Adipocyte (in vitro differentiated cells): Measurements from ENCODE around the gene FXYD7.
"Not testable (repeated sequence)": the region's sequence is repeated elsewhere in the genome, so short reads cannot be mapped to it uniquely, and the experiment has no call there.

Experiments used
- DNase-seq: peaks from one replicate; pipeline ENCODE4 v3.0.0-alpha.2; 2015; ENCODE audit warnings: low read depth
- H3K27me3 ChIP-seq: replicated peaks from 2 replicates; pipeline ENCODE4 v1.7.0; 2013; ENCODE audit warnings: mild to moderate bottlenecking, low read length, moderate library complexity; ENCODE audit not compliant: control insufficient read depth, insufficient read depth
- H3K36me3 ChIP-seq: 2 replicates; pipeline ENCODE4 v1.7.0; 2013; ENCODE audit warnings: low read length, mild to moderate bottlenecking, moderate library complexity; ENCODE audit not compliant: control insufficient read depth, insufficient read depth, severe bottlenecking
- H3K4me1 ChIP-seq: 2 replicates; pipeline ENCODE4 v1.7.0; 2013; ENCODE audit warnings: mild to moderate bottlenecking, low read length, moderate library complexity; ENCODE audit not compliant: control insufficient read depth, insufficient read depth
- H3K4me3 ChIP-seq: 2 replicates; pipeline ENCODE4 v1.7.0; 2013; ENCODE audit warnings: mild to moderate bottlenecking, low read length, moderate library complexity
- H3K9ac ChIP-seq: 2 replicates; pipeline ENCODE4 v1.7.0; 2013; ENCODE audit warnings: mild to moderate bottlenecking, low read length, moderate library complexity
- H3K9me3 ChIP-seq: 2 replicates; pipeline ENCODE4 v1.7.0; 2013; ENCODE audit warnings: mild to moderate bottlenecking, low read length, moderate library complexity; ENCODE audit not compliant: control insufficient read depth

FXYD7 gene

DNA sequence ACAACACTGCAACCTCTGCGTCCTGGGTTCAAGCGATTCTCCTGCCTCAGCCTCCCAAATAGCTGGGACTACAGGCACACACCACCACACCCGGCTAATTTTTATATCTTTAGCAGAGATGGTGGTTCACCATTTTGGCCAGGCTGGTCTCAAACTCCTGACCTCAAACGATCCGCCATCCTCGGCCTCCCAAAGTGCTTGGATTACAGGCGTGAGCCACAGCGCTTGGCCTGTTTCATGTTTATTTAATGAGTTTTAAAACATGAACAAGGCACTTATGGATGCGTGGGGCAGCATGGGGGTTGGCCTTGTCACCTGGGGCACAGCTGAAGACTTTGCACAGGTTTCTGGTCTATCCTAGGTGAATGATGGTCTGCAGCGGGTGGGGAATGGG lies 10.1 kb downstream of the FXYD7 start:
- not testable (repeated sequence) for H3K36me3 ChIP-seq, H3K9ac ChIP-seq, DNase-seq, H3K9me3 ChIP-seq, H3K27me3 ChIP-seq, H3K4me3 ChIP-seq
- H3K4me1 ChIP-seq = peaks cover 15% of the 10 kb centered on the region

DNA sequence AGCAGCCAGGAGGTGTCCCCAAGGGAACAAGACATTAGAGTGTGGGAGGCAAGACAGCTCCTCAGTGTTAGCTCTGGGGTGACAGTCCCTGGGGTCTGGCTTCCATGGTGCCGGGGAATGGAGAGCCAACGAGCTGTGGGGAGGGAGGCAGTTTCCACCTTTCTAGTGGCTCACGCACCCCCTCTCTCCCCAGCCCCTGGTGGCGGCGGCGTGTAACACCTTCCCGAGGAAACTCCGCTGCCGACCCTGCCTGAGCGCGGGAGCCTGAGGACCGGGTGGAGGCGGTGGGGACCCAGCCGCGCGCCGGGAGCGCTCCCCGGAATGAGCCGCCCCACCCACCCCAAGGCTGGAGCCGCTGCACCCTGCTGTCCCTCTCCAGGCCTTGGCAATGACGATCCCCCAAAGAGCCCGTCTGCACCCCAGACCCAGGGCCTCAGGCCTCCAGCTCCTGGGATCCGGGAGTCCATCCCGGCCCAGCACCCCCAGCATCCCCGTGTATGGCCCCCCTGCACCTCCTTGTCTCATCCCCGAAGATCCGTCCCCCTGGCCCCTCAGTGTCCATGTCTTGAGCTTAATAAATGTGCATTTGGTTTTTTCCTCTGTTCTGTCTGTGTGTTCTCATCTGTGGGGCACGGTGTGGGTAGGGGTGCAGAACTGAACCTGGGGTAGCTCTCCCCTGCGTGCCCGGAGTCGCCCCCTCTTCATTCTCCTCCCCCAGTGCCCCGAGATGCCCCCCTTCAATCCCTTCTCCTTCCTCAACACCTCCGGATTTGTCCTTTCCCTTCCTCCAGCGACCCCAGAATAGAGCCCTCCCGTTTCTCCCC lies 10.9 kb downstream of the FXYD7 start:
- peaks cover 13% of the 10 kb centered on the region for H3K36me3 ChIP-seq
- peak overlapping the region; percentile 92 for H3K4me3 ChIP-seq
- H3K9ac ChIP-seq = peak overlapping the region; percentile 90
- H3K4me1 ChIP-seq = peaks cover 15% of the 10 kb centered on the region
- no peaks in the 10 kb centered on the region for H3K27me3 ChIP-seq
- peak; percentile 49 for DNase-seq
- H3K9me3 ChIP-seq = no peaks in the 10 kb centered on the region

DNA sequence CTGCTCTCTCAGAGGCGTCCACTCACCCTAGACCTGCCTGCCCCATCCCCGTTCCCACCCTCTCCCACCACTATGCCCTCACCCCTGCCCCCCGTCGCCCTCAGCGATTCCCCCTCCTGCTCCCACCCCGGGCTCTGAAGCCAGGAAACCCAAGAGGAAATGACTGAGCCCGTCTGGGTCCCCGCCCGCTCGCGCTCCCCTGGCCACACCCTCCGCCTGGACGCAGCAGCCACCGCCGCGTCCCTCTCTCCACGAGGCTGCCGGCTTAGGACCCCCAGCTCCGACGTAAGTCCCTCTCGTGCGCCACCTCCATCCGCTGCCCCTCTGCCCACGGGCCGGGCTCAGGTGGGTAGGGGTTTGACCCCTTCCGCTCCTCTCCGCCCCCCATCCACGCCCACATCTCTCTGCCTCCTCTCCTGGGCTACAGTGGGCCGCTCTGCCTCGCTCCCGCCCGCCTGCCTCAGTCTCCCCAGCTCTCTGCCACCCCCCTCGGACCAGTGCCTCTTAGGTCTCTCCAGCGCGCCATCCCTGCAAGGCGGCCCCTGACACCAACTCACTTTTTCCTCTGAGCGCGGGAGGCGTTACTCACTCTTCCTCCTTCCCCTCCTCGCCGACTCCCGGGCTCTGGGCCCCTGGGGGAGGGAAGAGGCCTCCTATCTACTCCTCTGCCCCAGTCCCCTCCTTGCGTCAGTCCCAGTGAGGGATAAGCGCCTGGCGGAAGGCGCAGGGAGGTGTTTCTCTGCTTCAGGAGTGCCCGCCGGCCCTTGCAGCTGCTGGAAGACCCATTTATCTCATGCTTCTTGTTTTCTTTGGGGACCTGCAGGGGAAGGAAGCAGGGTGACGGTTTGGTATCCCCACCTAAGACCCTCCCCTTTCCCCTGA lies 11.7 kb downstream of the FXYD7 start, which contains the start of gene FXYD5:
FXYD5 (plus strand) TSS at position 211 of the 882 bp plus-strand sequence. CDS start 816 bp downstream, outside the sequence.
- Histone ChIP-seq H3K4me1 (peaks cover 15% of the 10 kb centered on the region), H3K9ac (peak within 1 kb of the TSS; percentile 90), H3K9me3 (no peaks in the 10 kb centered on the region), H3K36me3 (peaks cover 21% of the 10 kb centered on the region), H3K27me3 (no peaks in the 10 kb centered on the region), H3K4me3 (peak within 1 kb of the TSS; percentile 92)
- DNase-seq = peak; percentile 89

DNA sequence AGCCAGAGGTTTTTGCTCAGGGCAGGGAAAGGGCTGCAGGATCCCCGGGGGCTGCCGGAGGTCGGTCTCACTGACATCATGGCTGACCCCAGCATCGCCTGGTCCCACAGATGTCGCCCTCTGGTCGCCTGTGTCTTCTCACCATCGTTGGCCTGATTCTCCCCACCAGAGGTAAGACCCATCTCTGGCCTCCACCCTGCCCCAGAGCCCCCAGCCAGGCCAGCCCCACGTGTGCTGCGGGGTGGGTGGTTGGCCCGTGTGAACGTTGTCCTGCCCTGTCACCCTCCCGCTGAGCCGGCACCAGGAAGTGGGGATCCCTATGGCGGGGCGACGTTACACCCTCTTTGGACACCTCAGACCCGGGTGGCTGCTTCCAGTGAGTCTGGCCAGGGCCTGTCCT lies 12.4 kb downstream of the FXYD7 start:
- no peak for DNase-seq
- Histone ChIP-seq H3K27me3 (no peaks in the 10 kb centered on the region), H3K4me1 (peaks cover 15% of the 10 kb centered on the region), H3K36me3 (peaks cover 24% of the 10 kb centered on the region), H3K4me3 (peak overlapping the region; percentile 92), H3K9me3 (no peaks in the 10 kb centered on the region), H3K9ac (peak overlapping the region; percentile 90)

DNA sequence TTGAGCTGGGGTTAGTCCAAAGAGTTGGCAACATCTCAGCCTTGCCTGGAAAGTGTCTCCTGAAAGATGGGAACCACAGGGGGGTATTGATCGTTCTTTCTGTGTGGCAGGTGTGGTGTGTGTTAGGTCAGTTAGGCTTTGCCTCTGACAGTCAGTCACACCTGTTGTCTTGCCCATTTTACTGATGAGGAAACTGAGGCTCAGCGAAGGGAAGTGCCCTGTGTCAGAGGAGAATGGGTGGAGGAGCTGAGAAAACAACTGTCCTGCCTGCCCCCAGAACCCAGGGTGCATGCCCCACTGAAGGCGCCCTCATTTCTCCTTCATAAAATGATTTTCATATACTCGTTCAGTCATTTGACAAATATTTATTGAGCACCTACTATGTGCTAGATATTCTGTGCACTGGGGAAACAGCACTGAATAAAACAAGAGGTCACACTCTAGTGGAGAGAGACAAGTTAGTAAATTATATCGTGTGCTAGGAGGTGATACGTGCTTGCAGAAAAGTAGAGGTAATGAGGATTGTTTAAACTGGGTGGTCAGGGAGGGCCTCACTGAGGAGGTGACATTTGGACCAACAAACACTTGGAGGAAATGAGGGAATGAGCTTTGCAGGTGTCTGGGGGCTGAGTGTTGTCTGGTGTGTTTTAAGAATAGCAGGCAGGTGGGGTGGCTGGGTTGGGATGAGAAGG lies 13.1 kb downstream of the FXYD7 start:
- H3K27me3 ChIP-seq = no peaks in the 10 kb centered on the region
- peak overlapping the region; percentile 90 for H3K9ac ChIP-seq
- no peaks in the 10 kb centered on the region for H3K9me3 ChIP-seq
- H3K36me3 ChIP-seq = peaks cover 30% of the 10 kb centered on the region
- peak overlapping the region; percentile 92 for H3K4me3 ChIP-seq
- DNase-seq = no peak
- peaks cover 15% of the 10 kb centered on the region for H3K4me1 ChIP-seq

DNA sequence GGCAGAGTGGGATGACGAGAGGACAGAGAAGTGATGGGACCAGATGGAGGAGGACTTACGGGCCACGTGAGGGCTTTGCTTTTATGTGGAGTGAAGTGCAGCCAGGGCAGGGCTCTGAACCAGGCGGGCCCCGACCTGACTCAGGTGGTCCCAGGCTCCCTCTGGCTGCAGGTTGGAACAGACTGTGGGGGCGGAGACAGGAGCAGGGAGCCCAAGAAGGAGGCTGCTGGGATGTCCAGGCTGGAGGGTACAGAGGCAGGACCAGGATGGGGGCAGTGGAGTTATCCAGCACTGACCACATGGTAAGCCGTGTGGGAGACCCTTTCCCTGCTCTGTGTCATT lies 13.6 kb downstream of the FXYD7 start:
- no peak for DNase-seq
- no peaks in the 10 kb centered on the region for H3K9me3 ChIP-seq
- peaks cover 35% of the 10 kb centered on the region for H3K36me3 ChIP-seq
- no peak overlapping the region for H3K4me3 ChIP-seq
- H3K4me1 ChIP-seq = peaks cover 15% of the 10 kb centered on the region
- no peak overlapping the region for H3K9ac ChIP-seq
- no peaks in the 10 kb centered on the region for H3K27me3 ChIP-seq

DNA sequence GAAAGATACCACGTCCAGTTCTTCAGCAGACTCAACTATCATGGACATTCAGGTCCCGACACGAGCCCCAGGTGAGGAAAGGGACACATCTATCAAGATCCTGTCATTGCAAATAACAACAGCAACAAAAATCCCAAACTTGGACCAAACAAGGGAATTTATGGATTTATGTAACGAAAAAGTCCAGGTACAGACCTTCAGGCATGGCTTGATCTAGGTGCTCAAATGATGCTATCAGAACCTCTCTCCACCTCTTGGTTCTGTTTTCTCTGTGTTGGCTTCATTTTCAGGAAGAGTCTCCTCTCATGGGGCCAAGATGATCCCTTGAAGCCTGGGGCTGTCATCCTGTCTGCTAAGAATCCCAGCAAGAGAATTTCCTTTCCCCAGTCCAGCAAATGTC lies 14.4 kb downstream of the FXYD7 start:
- H3K9me3 ChIP-seq = peaks cover 3% of the 10 kb centered on the region
- no peak for DNase-seq
- peaks cover 15% of the 10 kb centered on the region for H3K4me1 ChIP-seq
- peaks cover 43% of the 10 kb centered on the region for H3K36me3 ChIP-seq
- no peak overlapping the region for H3K9ac ChIP-seq
- no peaks in the 10 kb centered on the region for H3K27me3 ChIP-seq
- H3K4me3 ChIP-seq = no peak overlapping the region

DNA sequence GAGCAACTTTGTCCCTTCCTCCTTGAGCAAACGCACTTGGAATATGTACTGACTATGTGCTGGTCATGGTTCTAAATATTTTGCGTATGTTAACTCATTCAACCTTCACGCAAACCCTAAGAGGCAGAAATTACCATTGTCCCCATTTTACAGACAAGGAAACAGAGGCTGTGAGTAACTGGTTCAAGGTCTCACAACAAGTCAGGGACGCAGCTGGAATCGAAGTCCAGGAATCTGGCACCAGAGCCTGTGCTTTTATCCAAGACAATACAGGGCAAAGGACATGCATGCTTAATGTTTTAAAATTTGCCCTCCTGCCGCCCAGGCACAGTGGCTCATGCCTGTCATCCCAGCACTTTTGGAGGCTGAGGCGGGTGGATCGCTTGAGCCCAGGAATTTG lies 16.6 kb downstream of the FXYD7 start:
- Histone ChIP-seq H3K4me3 (no peak overlapping the region), H3K9me3 (peaks cover 13% of the 10 kb centered on the region), H3K9ac (no peak overlapping the region), H3K4me1 (peaks cover 11% of the 10 kb centered on the region), H3K36me3 (peaks cover 60% of the 10 kb centered on the region), H3K27me3 (no peaks in the 10 kb centered on the region)
- no peak for DNase-seq

DNA sequence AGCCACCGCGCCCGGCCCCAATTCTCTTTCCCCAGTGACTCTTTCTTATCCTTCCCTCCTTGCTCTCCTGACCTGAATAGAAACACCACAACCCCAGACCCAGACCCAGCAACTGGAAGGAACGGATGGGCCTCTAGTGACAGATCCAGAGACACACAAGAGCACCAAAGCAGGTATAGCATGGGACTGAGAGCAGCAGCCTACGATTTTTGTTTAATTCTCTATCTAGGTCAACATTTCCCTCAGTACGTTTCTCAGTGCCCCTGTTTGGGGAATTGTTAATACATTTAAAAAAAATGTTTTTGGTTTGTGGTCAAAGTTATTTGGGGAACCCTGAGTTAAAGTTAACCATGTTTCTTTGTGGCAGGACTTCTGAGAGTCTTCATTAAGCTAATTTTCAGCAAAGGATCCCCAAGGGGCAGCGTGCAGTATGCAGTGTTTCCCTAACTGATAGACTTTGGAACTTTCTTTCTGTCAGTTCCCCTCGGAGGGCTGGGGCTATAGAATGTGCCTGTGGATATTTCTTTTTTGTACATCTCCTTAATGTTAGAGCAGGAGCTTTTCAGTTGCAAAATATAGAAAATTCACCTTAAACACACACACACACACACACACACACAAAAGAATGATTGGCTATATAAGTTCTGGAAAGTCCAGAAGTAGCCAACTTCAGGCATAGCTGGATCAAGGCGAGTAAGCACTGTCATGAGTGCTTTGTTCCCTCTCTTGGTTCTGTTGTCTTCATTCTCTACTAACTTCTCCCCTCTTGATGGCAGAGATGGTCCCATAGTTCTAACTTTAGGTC lies 17.8 kb downstream of the FXYD7 start:
- no peaks in the 10 kb centered on the region for H3K4me1 ChIP-seq
- DNase-seq = no peak
- no peaks in the 10 kb centered on the region for H3K27me3 ChIP-seq
- H3K4me3 ChIP-seq = no peak overlapping the region
- no peak overlapping the region for H3K9ac ChIP-seq
- peaks cover 17% of the 10 kb centered on the region for H3K9me3 ChIP-seq
- H3K36me3 ChIP-seq = peaks cover 71% of the 10 kb centered on the region

DNA sequence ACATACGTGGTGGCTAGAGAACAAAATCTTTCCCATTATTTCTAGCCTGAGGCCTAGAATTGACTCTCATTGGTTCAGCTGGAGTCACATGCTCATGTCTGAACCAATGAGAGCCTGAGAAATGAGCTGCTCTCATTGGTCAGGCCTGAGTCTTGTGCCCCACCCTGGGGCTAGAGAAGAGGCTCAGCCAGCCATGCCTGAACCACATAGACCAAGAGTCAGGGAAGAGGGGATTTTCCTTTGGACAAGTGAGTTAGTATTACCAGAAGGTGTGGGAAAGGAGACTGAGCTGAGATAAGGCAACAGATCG lies 18.3 kb downstream of the FXYD7 start:
- Histone ChIP-seq H3K9me3 (peaks cover 23% of the 10 kb centered on the region), H3K27me3 (no peaks in the 10 kb centered on the region), H3K4me1 (no peaks in the 10 kb centered on the region), H3K9ac (no peak overlapping the region), H3K36me3 (peaks cover 76% of the 10 kb centered on the region), H3K4me3 (no peak overlapping the region)
- no peak for DNase-seq
